Measurements from ENCODE around the gene HOXA1. TPM values are rescaled to one million over a fixed set of nuclear protein-coding genes. Genes with fewer than 3 reads are reported as not detected.

Gene HOXA1
- total and polyA plus RNA-seq, 2 donors from 2014 or later, result 1.1 to 2.4 TPM

DNA sequence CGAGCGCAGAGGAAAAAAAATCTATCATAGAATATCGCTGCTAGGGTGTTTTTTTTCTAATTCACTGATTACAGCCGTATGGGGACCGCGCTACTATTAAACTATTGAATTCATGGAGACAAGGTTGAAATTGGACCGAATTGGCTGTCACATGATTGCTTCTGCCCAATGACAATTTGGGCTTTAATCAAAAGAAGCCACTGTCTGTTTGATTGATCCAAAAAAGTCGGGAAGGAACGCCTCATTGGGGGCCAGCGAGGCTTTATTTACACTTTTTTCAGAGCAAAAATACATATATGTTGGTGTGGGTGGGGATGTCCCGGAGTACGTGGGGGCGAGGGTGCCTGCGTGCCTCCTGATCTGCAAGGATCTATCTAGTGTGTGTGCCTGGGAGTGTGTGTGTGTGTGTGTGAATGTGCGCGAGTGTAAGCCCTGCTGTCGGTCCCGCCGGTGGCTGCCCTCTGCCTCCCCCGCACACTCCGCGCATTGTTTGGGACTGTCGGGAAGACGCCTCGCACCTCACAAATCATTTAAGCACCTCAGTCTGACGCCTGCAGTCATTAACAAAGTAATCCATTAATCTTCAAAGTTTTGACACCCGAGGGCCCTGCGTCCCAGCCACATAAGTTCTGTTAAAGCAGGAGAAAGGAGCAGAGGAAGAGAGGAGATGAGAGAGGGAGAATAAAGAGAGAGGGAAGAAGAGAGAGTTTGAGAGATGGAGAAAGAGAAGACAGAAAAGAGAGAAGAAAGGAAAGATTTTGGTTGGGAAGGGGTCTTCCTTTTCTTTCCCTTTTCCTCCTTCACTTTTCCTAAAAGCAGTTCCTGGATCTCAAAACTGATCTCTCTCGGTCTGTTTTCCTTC, 7.0 kb upstream of the HOXA1 start, which contains the start of gene HOXA2:
HOXA2 (minus strand) TSS at position 103 of the 862 bp plus-strand sequence. CDS start 183 bp downstream, outside the sequence.
- H3K9me3 ChIP-seq (ENCODE audit: control insufficient read depth in 2 of 3, insufficient read depth in 1 of 3, low read length in 3 of 3), result no peaks in the 10 kb centered on the region
- H3K9ac ChIP-seq (ENCODE audit: low read length in 3 of 3), result peak within 1 kb of the TSS; percentile 21 to 62 (median 42)
- H3K27ac ChIP-seq (ENCODE audit: low read depth in 2 of 2, low read length in 2 of 2), result peak within 1 kb of the TSS; percentile 73 to 78
- FAIRE-seq, result no peak
- no peaks in the 10 kb centered on the region for H3K36me3 ChIP-seq (ENCODE audit: control insufficient read depth in 2 of 3, insufficient read depth in 3 of 3, low read length in 3 of 3)
- intact Hi-C loops (cut with DNase I), result no loop called here
- H3K4me3 ChIP-seq (ENCODE audit: low read length in 3 of 3), result peak within 1 kb of the TSS; percentile 44 to 50 (median 44)
- peak; percentile 87 to 92 (median 91) for DNase-seq
- peaks cover 9 to 18% (median 13%) of the 10 kb centered on the region in 3 donors for H3K4me1 ChIP-seq (ENCODE audit: control insufficient read depth in 2 of 3, insufficient read depth in 2 of 3, low read depth in 1 of 3, low read length in 3 of 3)
- TF ChIP-seq, protein P1, sequence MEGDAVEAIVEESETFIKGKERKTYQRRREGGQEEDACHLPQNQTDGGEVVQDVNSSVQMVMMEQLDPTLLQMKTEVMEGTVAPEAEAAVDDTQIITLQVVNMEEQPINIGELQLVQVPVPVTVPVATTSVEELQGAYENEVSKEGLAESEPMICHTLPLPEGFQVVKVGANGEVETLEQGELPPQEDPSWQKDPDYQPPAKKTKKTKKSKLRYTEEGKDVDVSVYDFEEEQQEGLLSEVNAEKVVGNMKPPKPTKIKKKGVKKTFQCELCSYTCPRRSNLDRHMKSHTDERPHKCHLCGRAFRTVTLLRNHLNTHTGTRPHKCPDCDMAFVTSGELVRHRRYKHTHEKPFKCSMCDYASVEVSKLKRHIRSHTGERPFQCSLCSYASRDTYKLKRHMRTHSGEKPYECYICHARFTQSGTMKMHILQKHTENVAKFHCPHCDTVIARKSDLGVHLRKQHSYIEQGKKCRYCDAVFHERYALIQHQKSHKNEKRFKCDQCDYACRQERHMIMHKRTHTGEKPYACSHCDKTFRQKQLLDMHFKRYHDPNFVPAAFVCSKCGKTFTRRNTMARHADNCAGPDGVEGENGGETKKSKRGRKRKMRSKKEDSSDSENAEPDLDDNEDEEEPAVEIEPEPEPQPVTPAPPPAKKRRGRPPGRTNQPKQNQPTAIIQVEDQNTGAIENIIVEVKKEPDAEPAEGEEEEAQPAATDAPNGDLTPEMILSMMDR (IDR thresholded peaks at IDR 0.05; ENCODE audit: borderline replicate concordance, extremely low read depth, insufficient read depth), result no peak
- H3K27me3 ChIP-seq (ENCODE audit: control insufficient read depth, insufficient read depth, low read length), result peaks cover 2% of the 10 kb centered on the region

DNA sequence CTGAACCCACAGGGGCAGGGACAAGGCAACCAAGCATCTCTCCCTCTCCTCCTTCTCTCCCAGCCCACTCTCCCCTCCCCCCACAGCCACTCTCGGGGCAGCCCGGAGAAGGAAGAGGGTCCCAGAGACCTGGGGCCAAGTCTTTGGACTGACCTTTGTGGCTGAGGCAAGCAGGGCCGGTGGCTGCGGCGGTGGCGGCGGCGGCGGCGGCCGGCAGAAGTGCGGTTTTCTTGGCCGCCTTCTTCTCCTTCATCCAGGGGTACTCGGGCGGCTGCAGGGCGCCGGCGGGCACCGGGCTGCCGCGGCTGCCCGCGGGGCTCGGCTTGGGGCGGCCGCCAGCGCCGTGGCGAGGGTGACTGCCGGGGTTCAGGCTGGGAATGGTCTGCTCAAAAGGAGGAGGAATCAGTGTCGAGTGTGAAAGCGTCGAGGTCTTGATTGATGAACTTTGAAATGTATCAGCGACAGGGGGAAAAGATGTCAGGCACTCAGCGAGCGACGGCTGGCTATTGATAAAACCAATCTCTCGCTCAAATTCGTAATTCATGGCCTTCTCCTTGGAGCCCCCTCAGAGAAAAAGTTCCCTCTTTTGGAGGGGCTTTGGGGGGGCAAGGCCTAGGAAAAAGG, 6.3 kb upstream of the HOXA1 start:
- Histone ChIP-seq H3K36me3 (ENCODE audit: control insufficient read depth in 2 of 3, insufficient read depth in 3 of 3, low read length in 3 of 3) (no peaks in the 10 kb centered on the region), H3K9me3 (ENCODE audit: control insufficient read depth in 2 of 3, insufficient read depth in 1 of 3, low read length in 3 of 3) (no peaks in the 10 kb centered on the region), H3K4me1 (ENCODE audit: control insufficient read depth in 2 of 3, insufficient read depth in 2 of 3, low read depth in 1 of 3, low read length in 3 of 3) (peaks cover 9 to 21% (median 16%) of the 10 kb centered on the region in 3 donors), H3K9ac (ENCODE audit: low read length in 3 of 3) (peak overlapping the region in 2 of 3 donors; percentile 26 to 62), H3K4me3 (ENCODE audit: low read length in 3 of 3) (peak overlapping the region; percentile 44 to 50 (median 44)), H3K27me3 (ENCODE audit: control insufficient read depth, insufficient read depth, low read length) (peaks cover 2% of the 10 kb centered on the region), H3K27ac (ENCODE audit: low read depth in 2 of 2, low read length in 2 of 2) (peak overlapping the region; percentile 73 to 78)
- DNase-seq (peak in 3 of 5 donors; percentile 74 to 88 (median 77)), FAIRE-seq (no peak)
- intact Hi-C loops (cut with DNase I), result no loop called here
- TF ChIP-seq, protein P1 (IDR thresholded peaks at IDR 0.05; ENCODE audit: borderline replicate concordance, extremely low read depth, insufficient read depth), result no peak

DNA sequence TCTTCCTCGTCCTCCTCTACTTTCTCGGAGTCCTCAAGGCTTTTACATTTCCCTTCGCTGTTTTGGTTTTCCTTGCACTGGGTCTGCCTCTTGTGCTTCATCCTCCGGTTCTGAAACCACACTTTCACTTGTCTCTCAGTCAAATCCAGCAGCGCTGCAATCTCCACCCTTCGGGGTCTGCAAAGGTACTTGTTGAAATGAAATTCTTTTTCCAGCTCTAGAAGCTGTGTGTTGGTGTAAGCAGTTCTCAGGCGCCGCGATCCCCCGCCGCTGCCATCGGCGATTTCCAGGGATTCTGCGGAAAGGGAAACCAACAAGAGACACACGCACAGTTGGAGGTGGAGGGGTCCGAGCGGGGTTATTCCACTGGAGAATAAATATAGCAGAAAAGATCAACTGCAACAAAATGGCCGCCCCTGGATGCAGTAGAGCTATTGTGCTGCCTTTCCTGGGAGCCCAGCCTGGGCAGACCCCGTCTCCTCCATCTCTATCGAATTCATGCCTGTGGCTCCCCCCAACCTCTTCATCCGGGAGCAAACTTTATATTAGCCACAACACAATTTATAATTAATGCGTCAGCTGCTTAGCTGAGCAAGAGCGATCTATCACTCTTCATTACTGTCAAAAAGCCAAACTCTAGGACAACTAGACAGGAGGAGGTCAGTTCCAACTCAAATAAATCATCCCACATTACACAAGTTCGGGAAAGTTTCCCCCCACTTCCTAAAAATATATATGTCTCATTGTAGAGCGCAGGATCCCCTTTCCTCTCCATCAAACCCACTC, 5.6 kb upstream of the HOXA1 start:
- Histone ChIP-seq H3K27me3 (ENCODE audit: control insufficient read depth, insufficient read depth, low read length) (peaks cover 2% of the 10 kb centered on the region), H3K27ac (ENCODE audit: low read depth in 2 of 2, low read length in 2 of 2) (peak overlapping the region; percentile 73 to 78), H3K4me1 (ENCODE audit: control insufficient read depth in 2 of 3, insufficient read depth in 2 of 3, low read depth in 1 of 3, low read length in 3 of 3) (peaks cover 9 to 22% (median 16%) of the 10 kb centered on the region in 3 donors), H3K9ac (ENCODE audit: low read length in 3 of 3) (peak overlapping the region in 2 of 3 donors; percentile 46 to 47), H3K36me3 (ENCODE audit: control insufficient read depth in 2 of 3, insufficient read depth in 3 of 3, low read length in 3 of 3) (no peaks in the 10 kb centered on the region), H3K4me3 (ENCODE audit: low read length in 3 of 3) (peak overlapping the region; percentile 35 to 50 (median 44)), H3K9me3 (ENCODE audit: control insufficient read depth in 2 of 3, insufficient read depth in 1 of 3, low read length in 3 of 3) (no peaks in the 10 kb centered on the region)
- FAIRE-seq (no peak), DNase-seq (peak in 4 of 5 donors; percentile 76 to 92 (median 85))
- TF ChIP-seq, protein P1 (IDR thresholded peaks at IDR 0.05; ENCODE audit: borderline replicate concordance, extremely low read depth, insufficient read depth), result no peak
- intact Hi-C loops (cut with DNase I), result no loop called here

Measured in kidney (tissue), 14 donors.